Upper lobe of left lung (tissue), 6 donors: ENCODE measurements around the gene DCANP1. TPM values are rescaled to one million over a fixed set of nuclear protein-coding genes. Genes with fewer than 3 reads are reported as not detected.

ENCODE experiments used
- ATAC-seq, 2 donors: fragments of 200-7000 bp; cut with Tn5 transposase; one replicate each; pipeline ENCODE4 v1.9.1; 2022; ENCODE audit warnings: mild to moderate bottlenecking in 2 of 2, moderate library complexity in 2 of 2; ENCODE audit not compliant: low FRiP score in 2 of 2
- DNase-seq, 2 donors: peaks; one replicate each; pipeline ENCODE4 v3.0.0-alpha.2; 2019 to 2020
- H3K27ac ChIP-seq, 4 donors: fragments of 200-600 bp; sonication (generic); one replicate each; pipeline ENCODE4 v1.5.1; 2016 to 2019
- H3K27me3 ChIP-seq, 4 donors: fragments of 200-600 bp; sonication (generic); one replicate each; pipeline ENCODE4 v1.5.1; 2017 to 2019
- H3K36me3 ChIP-seq, 4 donors: fragments of 200-600 bp; sonication (generic); one replicate each; pipeline ENCODE4 v1.5.1; 2016 to 2019
- H3K4me1 ChIP-seq, 4 donors: fragments of 200-600 bp; sonication (generic); one replicate each; pipeline ENCODE4 v1.5.1; 2018 to 2019
- H3K4me3 ChIP-seq, 4 donors: fragments of 200-600 bp; sonication (generic); one replicate each; pipeline ENCODE4 v1.5.1; 2017 to 2019; ENCODE audit warnings: mild to moderate bottlenecking in 2 of 4, moderate library complexity in 1 of 4
- H3K9me3 ChIP-seq, 4 donors: fragments of 200-600 bp; sonication (generic); one replicate each; pipeline ENCODE4 v1.5.1; 2018 to 2019
- CTCF ChIP-seq, 6 experiments: fragments of 450-650 bp in 4 of 6; fragments of 200-600 bp in 2 of 6; sonication (generic) in 2 of 6; IDR thresholded peaks; one replicate each; pipeline ENCODE4 v1.5.1; 2016 to 2019; ENCODE audit warnings: antibody characterized with exemption in 6 of 6
- EP300 ChIP-seq, 4 donors: sonication (generic); formaldehyde crosslinking; IDR thresholded peaks; one replicate each; pipeline ENCODE4 v1.5.1; 2017; ENCODE audit warnings: antibody characterized with exemption in 4 of 4, control low read depth in 2 of 4
- POLR2A ChIP-seq, 4 donors: fragments of 450-650 bp; IDR thresholded peaks; one replicate each; pipeline ENCODE4 v1.5.1; 2016 to 2017; ENCODE audit warnings: antibody characterized with exemption in 4 of 4, mild to moderate bottlenecking in 2 of 4
- POLR2AphosphoS5 ChIP-seq, 2 donors: sonication (generic); formaldehyde crosslinking; IDR thresholded peaks; one replicate each; pipeline ENCODE4 v1.5.1; 2017; ENCODE audit warnings: antibody characterized with exemption in 2 of 2
- WGBS, 2 donors: methylation state at CpG; one replicate each; pipeline ENCODE4 v1.1.5; 2017 to 2018; 5-methylcytosine and 5-hydroxymethylcytosine counted together
- total RNA-seq, 6 donors: library from RNA; depleted of rRNA in 4 of 6; stranded (reverse); fragments of >200 nt in 4 of 6; gene quantifications; one replicate each; pipeline versions ENCODE4 v1.1.0 to v1.2.1, GENCODE V29; 2016 to 2021
- donor health status: DM: no; HTN: no; CAD: no; lungs with moderate emphysema.
- donor health status: DM: no; HTN: yes; CAD: no; lungs with severe emphysema.

DCANP1 gene
- total RNA-seq, 6 donors from 2014 or later = 0.11 to 1.0 (median 0.27) TPM; not detected in 2

DNA sequence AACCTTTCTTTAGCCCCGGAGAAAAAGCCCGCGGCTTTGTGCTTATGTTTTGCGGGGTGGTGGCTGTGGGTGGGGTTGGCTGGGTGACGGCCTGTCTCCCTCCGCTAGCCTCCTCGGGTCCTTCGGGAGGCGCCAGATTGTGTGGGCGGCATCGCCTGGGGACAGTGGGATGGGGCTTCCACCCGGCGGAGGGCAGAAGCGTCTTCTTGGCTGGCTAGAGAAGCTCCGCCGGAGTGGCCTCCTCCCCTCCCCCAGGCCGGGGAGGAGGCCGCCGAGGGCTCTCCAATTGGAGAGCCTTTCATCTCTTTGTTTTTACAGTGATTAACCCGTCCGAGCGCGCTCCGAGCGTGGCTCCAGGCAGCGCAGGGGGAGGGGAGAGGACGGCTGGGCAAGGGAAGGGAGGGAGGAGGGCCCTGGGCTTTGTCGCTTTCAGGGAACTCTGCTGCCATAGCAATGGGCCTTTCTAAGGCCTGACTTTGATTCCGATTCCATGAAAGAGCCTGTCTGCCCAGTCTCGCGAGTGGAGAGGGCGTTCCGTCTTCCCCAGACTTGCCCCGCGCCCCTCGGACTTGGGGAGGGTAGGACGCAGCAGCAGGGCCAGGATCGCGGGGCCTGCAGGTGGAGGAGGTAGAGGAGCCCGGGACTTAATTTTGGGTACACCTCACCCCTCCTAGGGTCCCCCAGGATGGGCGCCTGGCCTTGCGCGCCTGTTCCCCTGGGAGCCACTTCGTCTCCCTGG lies 41.7 kb upstream of the DCANP1 start:
- Histone ChIP-seq H3K27ac (no peak overlapping the region), H3K27me3 (peaks cover 0 to 32% (median 19%) of the 10 kb centered on the region in 4 donors), H3K4me1 (peaks cover 16 to 58% (median 45%) of the 10 kb centered on the region in 4 donors), H3K4me3 (peak overlapping the region in 3 of 4 donors; percentile 16 to 37 (median 31)), H3K36me3 (no peaks in the 10 kb centered on the region), H3K9me3 (no peaks in the 10 kb centered on the region)
- DNase-seq = peak in 1 of 2 donors; percentile 73
- 3 to 4% methylated on average over 36 to 44 of the region's 44 CpGs for WGBS, 2 donors
- ATAC-seq = peak in 1 of 2 donors; percentile 33
- TF ChIP-seq CTCF (IDR thresholded peaks at IDR 0.05) (no peak), POLR2AphosphoS5 (IDR thresholded peaks at IDR 0.05) (no peak), EP300 (IDR thresholded peaks at IDR 0.05) (no peak), POLR2A (IDR thresholded peaks at IDR 0.05) (no peak)

DNA sequence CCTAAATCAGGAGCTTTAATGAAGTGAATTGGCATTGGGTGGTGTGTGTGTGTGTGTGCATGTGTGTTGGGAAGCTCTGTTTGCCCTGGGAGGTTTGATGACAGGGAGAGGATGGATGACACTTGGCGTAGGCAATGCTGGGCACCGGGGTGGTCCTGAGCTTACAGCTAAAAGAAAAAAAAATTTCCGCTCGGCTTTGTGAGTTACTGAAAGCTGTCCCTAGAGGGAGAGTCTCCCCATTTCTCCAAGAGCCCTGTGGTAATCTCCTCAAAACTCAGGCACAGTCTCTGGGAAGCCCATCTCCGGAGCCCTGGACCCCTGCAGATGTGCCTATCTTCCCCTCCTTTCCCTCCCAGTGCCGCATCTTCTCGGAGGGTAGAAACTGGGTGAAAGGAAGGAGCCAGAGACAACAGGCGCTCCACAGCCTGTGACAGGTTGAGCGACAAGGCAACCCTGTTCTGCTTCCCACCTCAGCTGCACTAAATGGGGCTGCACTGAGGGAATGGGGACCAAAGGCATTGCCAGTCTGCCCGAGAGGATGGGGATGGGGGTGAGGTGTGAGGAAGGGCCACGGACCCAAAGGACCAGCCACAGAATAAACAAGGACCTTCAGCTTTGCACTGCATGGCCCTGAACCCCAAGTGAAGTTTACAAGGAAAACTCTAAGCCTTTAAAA lies 40.8 kb upstream of the DCANP1 start:
- no peak overlapping the region for H3K27ac ChIP-seq
- H3K36me3 ChIP-seq = no peaks in the 10 kb centered on the region
- peaks cover 16 to 49% (median 41%) of the 10 kb centered on the region in 4 donors for H3K4me1 ChIP-seq
- no peaks in the 10 kb centered on the region for H3K9me3 ChIP-seq
- H3K4me3 ChIP-seq = peak overlapping the region in 1 of 4 donors; percentile 37
- DNase-seq (peak in 1 of 2 donors; percentile 0), ATAC-seq (no peak)
- WGBS, 2 donors = 34 to 36% methylated on average over 11 of the region's 11 CpGs
- TF ChIP-seq POLR2A (IDR thresholded peaks at IDR 0.05) (no peak), CTCF (IDR thresholded peaks at IDR 0.05) (no peak), EP300 (IDR thresholded peaks at IDR 0.05) (no peak), POLR2AphosphoS5 (IDR thresholded peaks at IDR 0.05) (no peak)
- H3K27me3 ChIP-seq = peaks cover 0 to 33% (median 19%) of the 10 kb centered on the region in 4 donors

DNA sequence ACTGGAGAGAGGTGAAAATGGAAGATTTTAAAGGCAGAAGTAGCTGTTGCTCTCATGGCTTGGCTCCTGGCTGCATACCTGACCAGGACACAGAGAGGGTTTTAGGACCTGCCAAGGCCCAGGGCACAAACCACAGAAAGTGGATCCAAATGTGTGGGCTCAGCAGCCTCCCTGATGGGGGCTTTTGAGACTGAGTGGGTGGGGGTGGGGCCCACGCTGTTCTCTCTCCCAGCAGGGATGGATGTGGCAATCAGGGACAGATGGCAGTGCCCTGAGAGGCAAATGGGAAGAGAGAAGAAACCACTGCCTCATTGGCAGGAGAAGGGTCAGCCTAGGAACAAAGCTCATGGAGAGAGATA lies 39.9 kb upstream of the DCANP1 start:
- DNase-seq (no peak), ATAC-seq (no peak)
- Histone ChIP-seq H3K27me3 (peaks cover 0 to 35% (median 19%) of the 10 kb centered on the region in 4 donors), H3K9me3 (no peaks in the 10 kb centered on the region), H3K27ac (no peak overlapping the region), H3K4me1 (peaks cover 16 to 42% (median 34%) of the 10 kb centered on the region in 4 donors), H3K36me3 (no peaks in the 10 kb centered on the region), H3K4me3 (no peak overlapping the region)
- no peak for TF ChIP-seq POLR2A (IDR thresholded peaks at IDR 0.05)
- TF ChIP-seq EP300 (IDR thresholded peaks at IDR 0.05) = no peak
- no peak for TF ChIP-seq POLR2AphosphoS5 (IDR thresholded peaks at IDR 0.05)
- no peak for TF ChIP-seq CTCF (IDR thresholded peaks at IDR 0.05)
- WGBS, 2 donors = 33 to 41% methylated on average over 1 of the region's 1 CpG

- Histone ChIP-seq H3K4me1 (peaks cover 16 to 37% (median 29%) of the 10 kb centered on the region in 4 donors), H3K4me3 (no peak overlapping the region), H3K27ac (no peak overlapping the region), H3K36me3 (no peaks in the 10 kb centered on the region), H3K27me3 (peaks cover 0 to 33% (median 19%) of the 10 kb centered on the region in 4 donors), H3K9me3 (no peaks in the 10 kb centered on the region)
- WGBS, 2 donors = 60 to 77% methylated on average over 12 to 13 of the region's 13 CpGs
- DNase-seq (peak in 1 of 2 donors; percentile 31), ATAC-seq (no peak)
- TF ChIP-seq POLR2A (IDR thresholded peaks at IDR 0.05) (no peak), CTCF (IDR thresholded peaks at IDR 0.05) (no peak), POLR2AphosphoS5 (IDR thresholded peaks at IDR 0.05) (no peak), EP300 (IDR thresholded peaks at IDR 0.05) (no peak)
Observed at GRCh38 chr5:135486131-135487036, 39.2 kb upstream of the DCANP1 start.
